ENCODE measurements around the gene GMDS. TPM values are rescaled to one million over a fixed set of nuclear protein-coding genes. Genes with fewer than 3 reads are reported as not detected.

Gene GMDS
- total RNA-seq, 1 experiment from 2014 or later: 31.1 TPM

- Histone ChIP-seq H3K27me3 (replicated peaks; ENCODE audit: control insufficient read depth, insufficient read depth, low read length) (no peaks in the 10 kb centered on the region), H3K4me3 (ENCODE audit: low read depth, low read length) (no peak overlapping the region), H3K9me3 (no peaks in the 10 kb centered on the region), H3K4me1 (peaks cover 10% of the 10 kb centered on the region), H3K36me3 (ENCODE audit: control insufficient read depth, insufficient read depth, low read length) (no peaks in the 10 kb centered on the region)
- no peaks in the 10 kb centered on the region for H3K9me3 Mint-ChIP-seq (ENCODE audit: unreplicated experiment)
- H3K27ac Mint-ChIP-seq (ENCODE audit: unreplicated experiment): no peak overlapping the region
- no peak overlapping the region for H3K4me3 Mint-ChIP-seq (ENCODE audit: unreplicated experiment)
- ChIA-PET CTCF (no interaction called here), POLR2A (no interaction called here)
- DNase-seq: no peak
- H3K27me3 Mint-ChIP-seq (ENCODE audit: insufficient read depth, unreplicated experiment): no peaks in the 10 kb centered on the region
- BruUV-seq (replicated peaks): no TSS peak
- no peak for TF ChIP-seq CTCF (IDR thresholded peaks at IDR 0.05; ENCODE audit: insufficient read depth in 1 of 2, low read depth in 1 of 2, low read length in 1 of 2, severe bottlenecking in 1 of 2, unreplicated experiment in 1 of 2)
- H3K36me3 Mint-ChIP-seq (ENCODE audit: insufficient read depth, unreplicated experiment): no peaks in the 10 kb centered on the region
- intact Hi-C loops (cut with micrococcal nuclease; ENCODE audit: unreplicated experiment): no loop called here
- H3K4me1 Mint-ChIP-seq (ENCODE audit: low read depth, unreplicated experiment): peaks cover 22% of the 10 kb centered on the region
Observed at GRCh38 chr6:1701668-1702353, 543.6 kb downstream of the GMDS start.

GRCh38 chr6:1700278-1700967, 545.0 kb downstream of the GMDS start:
- Mint-ChIP-seq H3K4me3 (ENCODE audit: unreplicated experiment) (no peak overlapping the region), H3K27me3 (ENCODE audit: insufficient read depth, unreplicated experiment) (no peaks in the 10 kb centered on the region), H3K4me1 (ENCODE audit: low read depth, unreplicated experiment) (peaks cover 22% of the 10 kb centered on the region), H3K9me3 (ENCODE audit: unreplicated experiment) (no peaks in the 10 kb centered on the region), H3K36me3 (ENCODE audit: insufficient read depth, unreplicated experiment) (no peaks in the 10 kb centered on the region), H3K27ac (ENCODE audit: unreplicated experiment) (no peak overlapping the region)
- POLR2A ChIA-PET: no interaction called here
- no peaks in the 10 kb centered on the region for H3K27me3 ChIP-seq (replicated peaks; ENCODE audit: control insufficient read depth, insufficient read depth, low read length)
- H3K36me3 ChIP-seq (ENCODE audit: control insufficient read depth, insufficient read depth, low read length): no peaks in the 10 kb centered on the region
- no TSS peak for BruUV-seq (replicated peaks)
- intact Hi-C loops (cut with micrococcal nuclease; ENCODE audit: unreplicated experiment): no loop called here
- H3K4me3 ChIP-seq (ENCODE audit: low read depth, low read length): no peak overlapping the region
- TF ChIP-seq CTCF (IDR thresholded peaks at IDR 0.05; ENCODE audit: insufficient read depth in 1 of 2, low read depth in 1 of 2, low read length in 1 of 2, severe bottlenecking in 1 of 2, unreplicated experiment in 1 of 2): no peak
- no peak for DNase-seq
- H3K9me3 ChIP-seq: no peaks in the 10 kb centered on the region
- peaks cover 10% of the 10 kb centered on the region for H3K4me1 ChIP-seq
- CTCF ChIA-PET: no interaction called here

DNA sequence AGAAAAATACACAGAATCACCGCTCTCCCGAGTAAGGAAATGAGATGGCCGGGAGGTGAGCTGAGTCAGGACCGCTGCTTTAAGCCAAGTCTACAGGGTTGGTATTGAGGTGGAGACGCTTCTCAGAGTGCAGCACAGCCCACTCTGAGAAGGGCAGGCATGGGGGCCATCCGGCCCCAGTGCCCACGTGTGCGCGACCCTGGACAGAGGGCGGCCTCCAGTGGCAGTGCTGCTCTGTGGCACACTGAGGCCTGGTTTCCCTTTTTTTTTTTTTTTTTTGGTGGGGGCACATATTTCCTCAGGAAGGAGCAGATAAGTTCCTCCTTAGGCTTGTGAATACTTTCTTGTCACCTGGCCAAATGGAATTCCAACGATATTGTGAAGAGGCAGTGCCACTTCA, 546.9 kb downstream of the GMDS start:
- H3K9me3 Mint-ChIP-seq (ENCODE audit: unreplicated experiment): no peaks in the 10 kb centered on the region
- ChIA-PET POLR2A (no interaction called here), CTCF (interaction anchor here (0.5 kb wide), 1 partner anchor 22 kb away, joined by 5 read pairs; no protein-coding TSS in a partner anchor)
- Histone ChIP-seq H3K9me3 (no peaks in the 10 kb centered on the region), H3K27me3 (replicated peaks; ENCODE audit: control insufficient read depth, insufficient read depth, low read length) (no peaks in the 10 kb centered on the region), H3K4me3 (ENCODE audit: low read depth, low read length) (no peak overlapping the region), H3K36me3 (ENCODE audit: control insufficient read depth, insufficient read depth, low read length) (no peaks in the 10 kb centered on the region), H3K4me1 (peaks cover 6% of the 10 kb centered on the region)
- no peaks in the 10 kb centered on the region for H3K27me3 Mint-ChIP-seq (ENCODE audit: insufficient read depth, unreplicated experiment)
- H3K27ac Mint-ChIP-seq (ENCODE audit: unreplicated experiment): no peak overlapping the region
- H3K4me3 Mint-ChIP-seq (ENCODE audit: unreplicated experiment): no peak overlapping the region
- TF ChIP-seq CTCF (IDR thresholded peaks at IDR 0.05; ENCODE audit: insufficient read depth in 1 of 2, low read depth in 1 of 2, low read length in 1 of 2, severe bottlenecking in 1 of 2, unreplicated experiment in 1 of 2): no peak
- no TSS peak for BruUV-seq (replicated peaks)
- intact Hi-C loops (cut with micrococcal nuclease; ENCODE audit: unreplicated experiment): no loop called here
- peaks cover 14% of the 10 kb centered on the region for H3K4me1 Mint-ChIP-seq (ENCODE audit: low read depth, unreplicated experiment)
- no peaks in the 10 kb centered on the region for H3K36me3 Mint-ChIP-seq (ENCODE audit: insufficient read depth, unreplicated experiment)
- no peak for DNase-seq

All from Caco-2 (cell line).